HFFc6 (cell line): ENCODE results near the gene GHR. TPM values are rescaled to one million over a fixed set of nuclear protein-coding genes. Genes with fewer than 3 reads are reported as not detected.

Experiments used
- DNase-seq: peaks from one replicate; pipeline ENCODE4 v3.0.0-alpha.2; 2018
- H3K27ac Mint-ChIP-seq: 2 replicates; pipeline ENCODE4 v1.8.0; 2020; ENCODE audit warnings: mild to moderate bottlenecking, mixed read lengths
- H3K27me3 Mint-ChIP-seq: 2 replicates; pipeline ENCODE4 v1.8.0; 2021; ENCODE audit warnings: mild to moderate bottlenecking, moderate library complexity, mixed read lengths; ENCODE audit not compliant: insufficient read depth
- H3K36me3 Mint-ChIP-seq: 2 replicates; pipeline ENCODE4 v1.8.0; 2021; ENCODE audit warnings: low read depth, mixed read lengths
- H3K4me1 Mint-ChIP-seq: 2 replicates; pipeline ENCODE4 v1.8.0; 2020; ENCODE audit warnings: low read depth, mixed read lengths
- H3K4me3 Mint-ChIP-seq: 2 replicates; pipeline ENCODE4 v1.8.0; 2020; ENCODE audit warnings: mild to moderate bottlenecking, moderate library complexity, mixed read lengths
- H3K9me3 Mint-ChIP-seq: 2 replicates; pipeline ENCODE4 v1.8.0; 2020; ENCODE audit warnings: mild to moderate bottlenecking, mixed read lengths
- CTCF ChIP-seq: fragments of 200-600 bp; sonication (generic); IDR thresholded peaks from 2 replicates; pipeline ENCODE4 v1.5.0; 2021; ENCODE audit warnings: antibody characterized with exemption, mild to moderate bottlenecking
- total RNA-seq, 6 experiments: library from RNA; stranded (reverse); fragmentation: NEBNext Ultra II Directional; extraction: Animal tissue kit (Norgen Biotek cat#: 25700); gene quantifications; 2 replicates in 1 of 6; 3 replicates in 5 of 6; pipeline ENCODE4 v1.2.3, GENCODE V29; 2021

Gene GHR
- total RNA-seq, 6 experiments from 2014 or later: 1.3 to 2.1 (median 1.6) TPM

- no peaks in the 10 kb centered on the region for H3K4me1 Mint-ChIP-seq
- H3K27me3 Mint-ChIP-seq: peaks cover 2% of the 10 kb centered on the region
- no peaks in the 10 kb centered on the region for H3K9me3 Mint-ChIP-seq
- H3K4me3 Mint-ChIP-seq: no peak overlapping the region
- H3K27ac Mint-ChIP-seq: no peak overlapping the region
- H3K36me3 Mint-ChIP-seq: no peaks in the 10 kb centered on the region
- TF ChIP-seq CTCF: no peak
- DNase-seq: no peak
Observed at GRCh38 chr5:42648915-42649314, 225.7 kb downstream of the GHR start.

- TF ChIP-seq CTCF: no peak
- no peaks in the 10 kb centered on the region for H3K9me3 Mint-ChIP-seq
- H3K27ac Mint-ChIP-seq: no peak overlapping the region
- H3K4me1 Mint-ChIP-seq: no peaks in the 10 kb centered on the region
- H3K4me3 Mint-ChIP-seq: no peak overlapping the region
- DNase-seq: no peak
- no peaks in the 10 kb centered on the region for H3K36me3 Mint-ChIP-seq
- peaks cover 2% of the 10 kb centered on the region for H3K27me3 Mint-ChIP-seq
Observed at GRCh38 chr5:42650084-42650483, 226.8 kb downstream of the GHR start.

- Mint-ChIP-seq H3K4me3 (no peak overlapping the region), H3K9me3 (no peaks in the 10 kb centered on the region), H3K27ac (no peak overlapping the region), H3K27me3 (peaks cover 2% of the 10 kb centered on the region; the same call in 1 of the 2 replicates), H3K4me1 (peaks cover 7% of the 10 kb centered on the region; the same call in 1 of the 2 replicates), H3K36me3 (no peaks in the 10 kb centered on the region)
- no peak for DNase-seq
- TF ChIP-seq CTCF: no peak
Observed at GRCh38 chr5:42653705-42654104, 230.5 kb downstream of the GHR start.

- no peak for DNase-seq
- Mint-ChIP-seq H3K27me3 (0 out of 2 replicates have a peak, but pooled peaks cover 2% of the 10 kb centered on the region), H3K4me3 (no peak overlapping the region), H3K4me1 (peaks cover 7% of the 10 kb centered on the region; the same call in 1 of the 2 replicates), H3K36me3 (no peaks in the 10 kb centered on the region), H3K27ac (no peak overlapping the region), H3K9me3 (no peaks in the 10 kb centered on the region; the same call in 1 of the 2 replicates)
- no peak for TF ChIP-seq CTCF
Observed at GRCh38 chr5:42654645-42655044, 231.4 kb downstream of the GHR start.

- H3K9me3 Mint-ChIP-seq: peaks cover 4% of the 10 kb centered on the region; the same call in 1 of the 2 replicates
- TF ChIP-seq CTCF: no peak
- no peak for DNase-seq
- peak overlapping the region; percentile 52 for H3K4me3 Mint-ChIP-seq
- 0 out of 2 replicates have a peak, but pooled peaks cover 2% of the 10 kb centered on the region for H3K27me3 Mint-ChIP-seq
- H3K27ac Mint-ChIP-seq: no peak overlapping the region
- H3K36me3 Mint-ChIP-seq: no peaks in the 10 kb centered on the region
- H3K4me1 Mint-ChIP-seq: peaks cover 7% of the 10 kb centered on the region; the same call in 1 of the 2 replicates
Observed at GRCh38 chr5:42655982-42656650, 232.9 kb downstream of the GHR start.
